ENCODE data around the gene C2CD3. TPM values are rescaled to one million over a fixed set of nuclear protein-coding genes. Genes with fewer than 3 reads are reported as not detected.

C2CD3 gene
- total and polyA plus RNA-seq, 9 of the 15 experiments (the other 6 are each of a cell fraction or from before 2014, with no cell fraction given) = 4.4 to 20.2 (median 15.4) TPM

GRCh38 chr11:74179234-74180052 is 8.6 kb upstream of the C2CD3 start (continued):
- TF ChIP-seq ZFP91 (CRISPR knock-in tag; IDR thresholded peaks at IDR 0.05) (no peak), MAFG (tag; conservative IDR thresholded peaks at IDR 0.05) (peak; percentile 84), NCOA1 (IDR thresholded peaks at IDR 0.05; ENCODE audit: low read depth) (no peak), ZNF76 (CRISPR knock-in tag; IDR thresholded peaks at IDR 0.05; ENCODE audit: borderline replicate concordance) (no peak), NCOA4 (IDR thresholded peaks at IDR 0.05; ENCODE audit: partially characterized antibody) (no peak), ADNP (tag; IDR thresholded peaks at IDR 0.05) (no peak), MCM3 (IDR thresholded peaks at IDR 0.05) (no peak), BRD4 (IDR thresholded peaks at IDR 0.05) (no peak), ZKSCAN8 (CRISPR knock-in tag; IDR thresholded peaks at IDR 0.05) (no peak), ZBTB43 (CRISPR knock-in tag; IDR thresholded peaks at IDR 0.05) (no peak), SMAD1 (IDR thresholded peaks at IDR 0.05; ENCODE audit: low read depth, low read length, partially characterized antibody) (no peak), MAFF (IDR thresholded peaks at IDR 0.05; ENCODE audit: low read length) (peak; percentile 31; the same call in 1 of the 2 replicates), MTA1 (IDR thresholded peaks at IDR 0.05; ENCODE audit: borderline replicate concordance) (no peak), ZNF639 (CRISPR knock-in tag; conservative IDR thresholded peaks at IDR 0.05 in 1 of 2, IDR thresholded peaks at IDR 0.05 in 1 of 2) (no peak), SMARCB1 (IDR thresholded peaks at IDR 0.05; ENCODE audit: insufficient read length, low read depth) (no peak), ARHGAP35 (IDR thresholded peaks at IDR 0.05; ENCODE audit: partially characterized antibody) (no peak)
- TF ChIP-seq, protein P1, sequence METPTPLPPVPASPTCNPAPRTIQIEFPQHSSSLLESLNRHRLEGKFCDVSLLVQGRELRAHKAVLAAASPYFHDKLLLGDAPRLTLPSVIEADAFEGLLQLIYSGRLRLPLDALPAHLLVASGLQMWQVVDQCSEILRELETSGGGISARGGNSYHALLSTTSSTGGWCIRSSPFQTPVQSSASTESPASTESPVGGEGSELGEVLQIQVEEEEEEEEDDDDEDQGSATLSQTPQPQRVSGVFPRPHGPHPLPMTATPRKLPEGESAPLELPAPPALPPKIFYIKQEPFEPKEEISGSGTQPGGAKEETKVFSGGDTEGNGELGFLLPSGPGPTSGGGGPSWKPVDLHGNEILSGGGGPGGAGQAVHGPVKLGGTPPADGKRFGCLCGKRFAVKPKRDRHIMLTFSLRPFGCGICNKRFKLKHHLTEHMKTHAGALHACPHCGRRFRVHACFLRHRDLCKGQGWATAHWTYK (CRISPR knock-in tag; IDR thresholded peaks at IDR 0.05) = no peak
- TF ChIP-seq, protein P2, sequence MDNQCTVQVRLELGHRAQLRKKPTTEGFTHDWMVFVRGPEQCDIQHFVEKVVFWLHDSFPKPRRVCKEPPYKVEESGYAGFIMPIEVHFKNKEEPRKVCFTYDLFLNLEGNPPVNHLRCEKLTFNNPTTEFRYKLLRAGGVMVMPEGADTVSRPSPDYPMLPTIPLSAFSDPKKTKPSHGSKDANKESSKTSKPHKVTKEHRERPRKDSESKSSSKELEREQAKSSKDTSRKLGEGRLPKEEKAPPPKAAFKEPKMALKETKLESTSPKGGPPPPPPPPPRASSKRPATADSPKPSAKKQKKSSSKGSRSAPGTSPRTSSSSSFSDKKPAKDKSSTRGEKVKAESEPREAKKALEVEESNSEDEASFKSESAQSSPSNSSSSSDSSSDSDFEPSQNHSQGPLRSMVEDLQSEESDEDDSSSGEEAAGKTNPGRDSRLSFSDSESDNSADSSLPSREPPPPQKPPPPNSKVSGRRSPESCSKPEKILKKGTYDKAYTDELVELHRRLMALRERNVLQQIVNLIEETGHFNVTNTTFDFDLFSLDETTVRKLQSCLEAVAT (IDR thresholded peaks at IDR 0.05) = no peak
